ENCODE results near the gene HOXD12.

HOXD12 gene

DNA sequence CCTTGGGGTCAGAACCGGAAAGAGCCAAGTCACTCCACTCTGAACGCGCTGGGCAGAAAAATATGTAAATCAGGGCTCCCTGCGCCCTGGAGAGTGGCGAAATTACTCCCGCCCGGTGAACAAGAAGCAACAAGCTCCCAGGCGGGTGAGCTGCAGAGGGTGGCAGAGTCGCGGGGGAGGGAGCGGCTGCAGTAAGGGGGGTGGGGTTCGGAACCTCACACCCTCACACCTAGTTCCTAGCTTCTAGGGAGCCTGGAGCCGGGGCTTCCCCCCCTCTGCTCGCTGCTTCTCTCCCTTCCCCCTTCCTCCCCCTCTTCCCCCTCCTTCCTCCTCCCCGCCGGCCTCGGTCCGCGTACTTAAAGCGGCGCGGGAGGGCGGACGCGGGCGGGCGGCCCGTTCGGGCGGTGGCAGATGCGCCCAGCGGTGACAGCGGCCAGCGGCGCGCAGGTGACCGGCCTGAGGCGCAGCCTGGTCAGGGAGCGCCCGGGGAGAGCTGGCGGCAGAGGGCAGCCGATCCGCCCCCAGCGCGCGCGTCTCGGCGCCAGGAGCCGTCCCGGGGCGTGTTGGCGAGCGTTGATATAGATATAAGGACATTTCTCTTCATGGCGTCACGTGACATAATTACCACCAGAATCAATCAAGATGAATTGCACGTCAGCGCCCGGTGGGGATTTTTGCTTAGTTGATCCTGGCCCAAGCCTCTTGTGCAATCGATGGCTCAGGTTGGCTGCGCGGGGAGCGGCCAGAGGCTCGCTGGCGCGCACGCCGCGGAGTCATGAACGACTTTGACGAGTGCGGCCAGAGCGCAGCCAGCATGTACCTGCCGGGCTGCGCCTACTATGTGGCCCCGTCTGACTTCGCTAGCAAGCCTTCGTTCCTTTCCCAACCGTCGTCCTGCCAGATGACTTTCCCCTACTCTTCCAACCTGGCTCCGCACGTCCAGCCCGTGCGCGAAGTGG, 7.3 kb downstream of the HOXD12 start, which contains the start of gene HOXD11:
TSS of gene HOXD11 (plus strand) at position 700 of the 959 bp plus-strand sequence. CDS start at position 776, 76 bp downstream.
- DNase-seq (ENCODE audit: low spot score): no peak

GRCh38 chr2:176107731-176108181, 8.2 kb downstream of the HOXD12 start:
- DNase-seq (ENCODE audit: low spot score): no peak

- DNase-seq (ENCODE audit: low spot score): no peak
Observed at GRCh38 chr2:176109192-176109901, 9.8 kb downstream of the HOXD12 start.

- no peak for DNase-seq (ENCODE audit: low spot score)
Observed at GRCh38 chr2:176109946-176110345, 10.4 kb downstream of the HOXD12 start.

DNA sequence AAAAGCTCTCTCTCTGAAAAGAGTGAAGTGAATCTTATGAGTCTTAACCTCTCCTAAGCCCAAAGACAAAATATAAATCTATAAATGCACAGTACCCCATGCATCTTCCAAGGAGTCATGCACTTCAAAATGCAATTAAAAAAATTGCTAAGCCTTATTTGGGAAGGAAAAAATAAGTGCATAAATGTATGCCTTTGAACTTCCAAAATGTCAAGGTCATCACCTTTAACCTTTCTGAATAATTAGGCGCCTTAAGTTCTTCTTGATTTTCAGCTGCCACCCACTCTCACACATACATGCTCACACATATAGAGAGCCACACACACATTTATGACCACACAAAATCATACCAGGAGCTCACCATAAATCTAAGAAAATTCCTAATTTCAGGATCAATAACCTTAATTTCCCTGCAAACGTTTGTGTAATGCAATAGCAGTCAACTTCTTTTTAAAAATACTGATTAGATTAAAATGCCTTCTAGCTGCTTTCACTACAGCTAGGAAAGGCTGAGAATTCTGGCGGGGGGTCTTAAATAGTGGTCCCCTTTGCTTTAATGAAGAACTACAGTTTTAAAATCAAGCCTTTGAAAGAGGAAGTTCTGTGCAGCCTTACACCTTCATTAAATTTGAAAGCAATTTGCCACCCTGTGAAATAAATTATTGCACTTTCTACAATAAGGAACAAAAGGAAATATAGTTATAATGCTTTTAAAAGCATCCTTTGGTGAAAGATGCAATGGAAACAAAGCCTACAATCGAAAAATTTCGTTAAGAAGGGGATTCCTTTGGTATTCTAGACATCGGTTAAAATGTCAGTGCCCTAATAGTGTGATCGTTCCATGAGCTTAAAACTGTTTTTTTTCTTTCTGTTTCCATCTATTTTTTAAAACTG, 11.1 kb downstream of the HOXD12 start:
- DNase-seq (ENCODE audit: low spot score): no peak

DNA sequence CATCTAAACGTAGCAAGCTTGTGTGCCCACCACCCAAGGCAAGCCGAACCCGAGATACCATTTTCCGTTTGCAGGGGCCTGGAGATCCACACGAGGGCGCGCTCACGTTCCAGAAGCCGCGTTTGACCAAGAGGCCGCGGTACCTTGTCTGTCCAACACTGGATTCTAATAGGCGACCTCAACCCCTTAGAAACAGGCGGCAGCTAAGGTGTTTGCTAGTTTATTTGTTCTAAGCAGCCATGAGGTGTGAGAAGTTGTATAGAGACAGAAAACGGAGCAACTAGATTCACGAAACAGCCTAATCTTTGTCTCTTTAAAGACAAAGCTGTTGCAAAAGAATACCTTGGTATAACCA, 11.7 kb downstream of the HOXD12 start:
- peak; percentile 69 for DNase-seq (ENCODE audit: low spot score)

GRCh38 chr2:176111846-176112374, 12.3 kb downstream of the HOXD12 start:
- no peak for DNase-seq (ENCODE audit: low spot score)

DNA sequence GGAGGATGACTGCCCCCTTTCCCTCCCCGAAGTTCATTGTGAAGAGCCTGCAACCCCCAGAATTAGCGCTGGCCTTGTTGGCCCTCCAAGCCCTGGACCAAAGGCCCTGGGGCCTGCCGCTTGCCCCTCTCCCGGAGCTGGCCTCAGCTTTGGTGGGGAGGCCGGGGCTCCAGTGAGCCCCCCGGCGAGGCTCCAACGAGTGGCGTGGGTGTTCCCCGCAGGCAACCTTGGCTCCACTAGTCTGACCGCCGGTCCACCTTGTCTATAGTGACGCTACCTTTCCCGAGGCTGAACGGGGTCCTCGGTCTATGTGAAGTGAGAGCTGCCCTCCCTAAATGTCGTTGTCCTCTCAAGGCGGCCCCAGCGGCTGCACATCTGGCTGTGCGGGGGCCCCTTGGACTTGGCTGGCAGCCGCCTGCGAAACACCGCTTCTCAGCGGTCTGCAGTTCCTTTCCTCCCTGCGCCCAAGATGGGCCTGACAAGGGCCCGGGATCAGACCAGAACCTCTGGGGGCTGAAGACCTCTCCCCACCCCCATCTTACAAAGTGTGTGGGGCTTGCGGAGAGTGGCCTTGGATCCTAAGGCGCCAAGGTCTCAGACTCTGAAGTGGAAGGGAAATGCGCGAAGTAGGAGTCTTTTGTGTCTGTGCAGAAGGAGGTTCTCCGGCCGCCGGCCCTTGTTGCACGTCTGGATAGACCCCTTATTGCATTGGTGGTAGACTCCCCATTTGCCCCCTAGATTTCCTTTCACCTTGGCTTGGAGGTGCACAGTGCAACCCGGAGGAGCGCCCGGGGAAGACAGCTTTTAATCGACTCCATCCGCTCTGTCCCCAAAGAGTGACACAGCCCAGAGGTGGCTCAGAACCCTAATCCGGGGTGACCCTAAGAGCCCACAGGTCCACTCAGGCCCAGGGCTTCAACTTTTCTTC, 13.0 kb downstream of the HOXD12 start:
- DNase-seq (ENCODE audit: low spot score): no peak

- no peak for DNase-seq (ENCODE audit: low spot score)
Observed at GRCh38 chr2:176114120-176114929, 14.7 kb downstream of the HOXD12 start.

DNA sequence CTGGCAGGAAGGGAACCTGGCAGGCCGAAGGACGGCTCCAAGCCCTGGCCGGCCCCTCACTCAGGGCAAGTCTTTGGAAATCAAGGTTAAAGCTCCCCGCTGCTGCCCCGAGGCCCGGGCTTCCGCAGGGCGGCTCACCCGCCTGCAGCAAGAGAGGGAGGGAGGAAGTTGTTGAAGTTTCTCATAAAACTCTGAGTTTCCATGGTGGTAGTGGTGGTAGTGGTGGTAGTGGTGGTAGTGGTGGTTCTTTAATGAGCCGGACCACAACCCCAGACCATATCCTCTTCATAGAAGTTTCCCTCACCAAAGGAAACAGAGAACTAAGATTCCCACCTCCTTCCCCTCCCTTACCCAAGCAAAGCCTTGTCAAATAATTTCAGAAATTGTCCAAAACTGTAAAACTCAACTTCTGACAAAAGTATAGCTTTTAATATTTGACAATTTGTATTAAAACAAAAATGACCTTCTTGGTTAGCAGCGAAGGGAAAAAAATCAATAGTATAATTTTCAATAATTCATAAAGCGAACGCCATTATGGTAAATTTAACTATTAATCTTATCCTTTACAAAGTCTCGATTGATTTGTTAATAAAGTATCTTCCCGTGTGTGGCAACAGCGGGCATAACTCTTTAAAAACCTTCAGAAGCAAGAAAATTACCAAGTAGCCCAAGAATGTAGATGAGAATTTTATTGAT, 15.5 kb downstream of the HOXD12 start:
- DNase-seq (ENCODE audit: low spot score): no peak

DNA sequence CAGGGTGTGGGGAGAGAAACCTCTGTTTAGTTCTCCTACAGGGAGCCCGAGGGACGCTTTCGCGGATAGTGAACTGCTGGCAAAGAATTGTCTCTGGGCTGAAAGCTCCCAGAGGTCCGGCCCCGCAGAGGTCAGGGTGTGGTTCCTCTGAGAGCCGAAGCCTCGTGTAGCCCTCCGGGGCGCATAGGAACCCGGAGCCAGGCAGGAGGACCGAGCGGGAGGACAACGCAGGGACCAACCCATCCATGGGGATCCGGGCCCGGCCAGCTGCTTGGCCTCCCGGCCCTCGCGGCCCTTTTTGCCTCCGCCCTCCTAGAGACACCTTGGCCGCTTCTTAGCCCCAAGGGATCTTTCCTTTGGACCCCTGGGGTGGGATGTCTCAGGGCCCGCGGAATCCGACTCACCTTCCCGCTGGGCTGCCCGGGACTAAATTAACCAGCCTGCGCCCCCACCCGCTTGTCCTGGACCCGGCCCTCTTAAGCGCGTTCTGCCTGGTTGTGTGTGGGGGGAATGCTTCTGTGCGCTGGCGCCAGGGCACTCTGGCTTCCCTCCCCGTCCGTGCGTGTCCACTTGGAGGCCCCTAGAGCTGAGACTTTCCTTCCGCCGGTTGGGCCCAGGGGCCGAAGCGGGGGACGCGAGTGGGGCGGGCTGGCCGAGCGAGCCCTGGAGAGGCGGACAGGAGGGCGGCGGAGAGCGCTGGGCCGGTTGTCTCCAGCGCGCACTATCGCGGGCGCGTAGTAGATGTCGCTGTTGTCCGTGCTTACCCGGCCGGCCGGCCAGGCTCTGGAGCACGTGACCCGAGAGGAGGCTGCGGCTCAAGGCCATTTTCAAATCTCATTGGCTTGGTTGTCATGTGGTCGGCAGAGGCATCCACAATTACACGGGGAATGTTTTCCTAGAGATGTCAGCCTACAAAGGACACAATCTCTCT, 16.6 kb downstream of the HOXD12 start, which contains the start of gene HOXD10:
TSS of gene HOXD10 (plus strand) at position 896 of the 931 bp plus-strand sequence. CDS start 56 bp downstream, outside the sequence.
- DNase-seq (ENCODE audit: low spot score): no peak

DNA sequence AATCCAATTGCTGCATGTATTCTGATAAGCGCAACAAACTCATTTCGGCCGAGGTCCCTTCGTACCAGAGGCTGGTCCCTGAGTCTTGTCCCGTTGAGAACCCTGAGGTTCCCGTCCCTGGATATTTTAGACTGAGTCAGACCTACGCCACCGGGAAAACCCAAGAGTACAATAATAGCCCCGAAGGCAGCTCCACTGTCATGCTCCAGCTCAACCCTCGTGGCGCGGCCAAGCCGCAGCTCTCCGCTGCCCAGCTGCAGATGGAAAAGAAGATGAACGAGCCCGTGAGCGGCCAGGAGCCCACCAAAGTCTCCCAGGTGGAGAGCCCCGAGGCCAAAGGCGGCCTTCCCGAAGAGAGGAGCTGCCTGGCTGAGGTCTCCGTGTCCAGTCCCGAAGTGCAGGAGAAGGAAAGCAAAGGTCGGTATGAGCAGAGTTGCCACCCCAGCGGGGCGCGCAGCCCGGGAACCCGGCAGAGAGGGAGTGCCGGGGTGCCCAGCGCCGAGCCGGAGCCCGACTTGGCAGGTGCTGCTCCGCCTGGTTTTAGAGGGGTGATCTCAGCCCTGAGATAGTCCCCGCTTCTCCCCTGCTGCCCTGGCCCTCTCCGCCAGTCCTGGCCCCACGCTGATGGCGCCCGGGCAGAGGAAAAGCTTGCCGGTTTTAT, 17.7 kb downstream of the HOXD12 start:
- DNase-seq (ENCODE audit: low spot score): no peak

GRCh38 chr2:176117823-176118371, 18.3 kb downstream of the HOXD12 start:
- DNase-seq (ENCODE audit: low spot score): no peak

DNA sequence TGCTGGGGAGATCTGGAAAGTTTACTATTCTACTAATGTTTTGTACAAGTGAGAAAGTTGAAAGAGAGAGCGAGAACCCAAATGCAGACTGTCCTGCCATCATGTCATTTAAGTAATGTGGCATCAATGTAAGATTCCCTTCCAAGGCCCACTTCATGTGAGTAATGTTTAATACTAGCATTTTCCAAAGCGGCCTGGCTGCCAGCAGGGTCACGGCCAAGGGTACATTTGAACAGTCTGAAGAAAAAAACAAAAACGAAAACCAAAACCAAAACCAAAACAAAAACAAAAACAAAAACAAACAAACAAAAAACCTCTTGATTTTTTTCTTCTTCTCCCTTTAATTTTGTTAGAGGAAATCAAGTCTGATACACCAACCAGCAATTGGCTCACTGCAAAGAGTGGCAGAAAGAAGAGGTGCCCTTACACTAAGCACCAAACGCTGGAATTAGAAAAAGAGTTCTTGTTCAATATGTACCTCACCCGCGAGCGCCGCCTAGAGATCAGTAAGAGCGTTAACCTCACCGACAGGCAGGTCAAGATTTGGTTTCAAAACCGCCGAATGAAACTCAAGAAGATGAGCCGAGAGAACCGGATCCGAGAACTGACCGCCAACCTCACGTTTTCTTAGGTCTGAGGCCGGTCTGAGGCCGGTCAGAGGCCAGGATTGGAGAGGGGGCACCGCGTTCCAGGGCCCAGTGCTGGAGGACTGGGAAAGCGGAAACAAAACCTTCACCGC, 19.2 kb downstream of the HOXD12 start:
- DNase-seq (ENCODE audit: low spot score): no peak

GRCh38 chr2:176120364-176121189, 21.0 kb downstream of the HOXD12 start:
- no peak for DNase-seq (ENCODE audit: low spot score)

Data from D341Med (cell line).